ENCODE results near the gene CHMP6.
A peak's percentile ranks its signal among the peaks of the same experiment; 100 is the strongest.

The CHMP6 gene

GRCh38 chr17:81018044-81018802, 26.6 kb downstream of the CHMP6 start:
- Mint-ChIP-seq H3K36me3 (ENCODE audit: low read depth) (peaks cover 16% of the 10 kb centered on the region), H3K4me1 (ENCODE audit: low read depth) (peaks cover 25% of the 10 kb centered on the region), H3K9me3 (peaks cover 14% of the 10 kb centered on the region), H3K27me3 (ENCODE audit: low read depth) (no peaks in the 10 kb centered on the region), H3K27ac (peak overlapping the region; percentile 96), H3K4me3 (peak overlapping the region; percentile 74)

- Mint-ChIP-seq H3K4me1 (ENCODE audit: low read depth) (peaks cover 27% of the 10 kb centered on the region), H3K9me3 (peaks cover 14% of the 10 kb centered on the region), H3K27me3 (ENCODE audit: low read depth) (peaks cover 4% of the 10 kb centered on the region), H3K36me3 (ENCODE audit: low read depth) (peaks cover 16% of the 10 kb centered on the region), H3K4me3 (no peak overlapping the region), H3K27ac (peak overlapping the region; percentile 55)
Measured at GRCh38 chr17:81019563-81020442, 28.2 kb downstream of the CHMP6 start.

GRCh38 chr17:81020443-81020766, 28.8 kb downstream of the CHMP6 start:
- H3K36me3 Mint-ChIP-seq (ENCODE audit: low read depth), result peaks cover 13% of the 10 kb centered on the region
- H3K9me3 Mint-ChIP-seq, result peaks cover 13% of the 10 kb centered on the region
- H3K4me1 Mint-ChIP-seq (ENCODE audit: low read depth), result peaks cover 27% of the 10 kb centered on the region
- H3K27me3 Mint-ChIP-seq (ENCODE audit: low read depth), result peaks cover 4% of the 10 kb centered on the region
- H3K4me3 Mint-ChIP-seq, result no peak overlapping the region
- H3K27ac Mint-ChIP-seq, result no peak overlapping the region

GRCh38 chr17:81020767-81021497, 29.3 kb downstream of the CHMP6 start:
- H3K36me3 Mint-ChIP-seq (ENCODE audit: low read depth), result peaks cover 10% of the 10 kb centered on the region
- no peak overlapping the region for H3K4me3 Mint-ChIP-seq
- peaks cover 27% of the 10 kb centered on the region for H3K4me1 Mint-ChIP-seq (ENCODE audit: low read depth)
- H3K27me3 Mint-ChIP-seq (ENCODE audit: low read depth), result peaks cover 4% of the 10 kb centered on the region
- H3K9me3 Mint-ChIP-seq, result peaks cover 8% of the 10 kb centered on the region
- no peak overlapping the region for H3K27ac Mint-ChIP-seq

- peak overlapping the region; percentile 9 for H3K27ac Mint-ChIP-seq
Measured at GRCh38 chr17:81021531-81022343, 30.1 kb downstream of the CHMP6 start.

GRCh38 chr17:81022344-81022676, 30.7 kb downstream of the CHMP6 start:
- Mint-ChIP-seq H3K27ac (peak overlapping the region; percentile 9), H3K36me3 (ENCODE audit: low read depth) (peaks cover 4% of the 10 kb centered on the region), H3K4me1 (ENCODE audit: low read depth) (peaks cover 22% of the 10 kb centered on the region)

More at GRCh38 chr17:81021531-81022343, 30.1 kb downstream of the CHMP6 start:
- Mint-ChIP-seq H3K4me1 (ENCODE audit: low read depth) (peaks cover 25% of the 10 kb centered on the region), H3K36me3 (ENCODE audit: low read depth) (peaks cover 4% of the 10 kb centered on the region), H3K27me3 (ENCODE audit: low read depth) (peaks cover 4% of the 10 kb centered on the region), H3K4me3 (no peak overlapping the region), H3K9me3 (peaks cover 4% of the 10 kb centered on the region)

GRCh38 chr17:81025065-81025740, 33.6 kb downstream of the CHMP6 start:
- Mint-ChIP-seq H3K27ac (no peak overlapping the region), H3K27me3 (ENCODE audit: low read depth) (peaks cover 8% of the 10 kb centered on the region), H3K36me3 (ENCODE audit: low read depth) (peaks cover 2% of the 10 kb centered on the region), H3K4me3 (no peak overlapping the region), H3K4me1 (ENCODE audit: low read depth) (peaks cover 3% of the 10 kb centered on the region), H3K9me3 (peaks cover 5% of the 10 kb centered on the region)

More at GRCh38 chr17:81022344-81022676, 30.7 kb downstream of the CHMP6 start:
- H3K4me3 Mint-ChIP-seq, result no peak overlapping the region
- H3K9me3 Mint-ChIP-seq, result peaks cover 5% of the 10 kb centered on the region
- peaks cover 8% of the 10 kb centered on the region for H3K27me3 Mint-ChIP-seq (ENCODE audit: low read depth)

- Mint-ChIP-seq H3K36me3 (ENCODE audit: low read depth) (peaks cover 2% of the 10 kb centered on the region), H3K4me1 (ENCODE audit: low read depth) (peaks cover 3% of the 10 kb centered on the region), H3K27ac (no peak overlapping the region), H3K9me3 (peaks cover 5% of the 10 kb centered on the region), H3K27me3 (ENCODE audit: low read depth) (peaks cover 8% of the 10 kb centered on the region), H3K4me3 (no peak overlapping the region)
Measured at GRCh38 chr17:81025741-81026129, 34.1 kb downstream of the CHMP6 start.

- peaks cover 8% of the 10 kb centered on the region for H3K27me3 Mint-ChIP-seq (ENCODE audit: low read depth)
- H3K4me1 Mint-ChIP-seq (ENCODE audit: low read depth), result peaks cover 3% of the 10 kb centered on the region
- peaks cover 2% of the 10 kb centered on the region for H3K36me3 Mint-ChIP-seq (ENCODE audit: low read depth)
- H3K27ac Mint-ChIP-seq, result no peak overlapping the region
- peaks cover 5% of the 10 kb centered on the region for H3K9me3 Mint-ChIP-seq
- no peak overlapping the region for H3K4me3 Mint-ChIP-seq
Measured at GRCh38 chr17:81026266-81027036, 34.8 kb downstream of the CHMP6 start.

GRCh38 chr17:81027038-81027437, 35.4 kb downstream of the CHMP6 start:
- Mint-ChIP-seq H3K4me3 (no peak overlapping the region), H3K27ac (no peak overlapping the region)

GRCh38 chr17:81027591-81028505, 36.2 kb downstream of the CHMP6 start:
- no peak overlapping the region for H3K27ac Mint-ChIP-seq
- H3K9me3 Mint-ChIP-seq, result peaks cover 5% of the 10 kb centered on the region
- H3K4me1 Mint-ChIP-seq (ENCODE audit: low read depth), result peaks cover 3% of the 10 kb centered on the region
- peaks cover 2% of the 10 kb centered on the region for H3K36me3 Mint-ChIP-seq (ENCODE audit: low read depth)
- peaks cover 17% of the 10 kb centered on the region for H3K27me3 Mint-ChIP-seq (ENCODE audit: low read depth)
- no peak overlapping the region for H3K4me3 Mint-ChIP-seq

More at GRCh38 chr17:81027038-81027437, 35.4 kb downstream of the CHMP6 start:
- Mint-ChIP-seq H3K4me1 (ENCODE audit: low read depth) (peaks cover 3% of the 10 kb centered on the region), H3K27me3 (ENCODE audit: low read depth) (peaks cover 8% of the 10 kb centered on the region), H3K36me3 (ENCODE audit: low read depth) (peaks cover 2% of the 10 kb centered on the region), H3K9me3 (peaks cover 5% of the 10 kb centered on the region)

GRCh38 chr17:81028506-81028858, 36.8 kb downstream of the CHMP6 start:
- peaks cover 2% of the 10 kb centered on the region for H3K36me3 Mint-ChIP-seq (ENCODE audit: low read depth)
- peaks cover 23% of the 10 kb centered on the region for H3K27me3 Mint-ChIP-seq (ENCODE audit: low read depth)
- peaks cover 5% of the 10 kb centered on the region for H3K9me3 Mint-ChIP-seq
- no peak overlapping the region for H3K4me3 Mint-ChIP-seq
- peaks cover 3% of the 10 kb centered on the region for H3K4me1 Mint-ChIP-seq (ENCODE audit: low read depth)
- no peak overlapping the region for H3K27ac Mint-ChIP-seq
